Esophagus muscularis mucosa (tissue), 4 donors: Measurements from ENCODE around the gene PTPRK.

Source experiments
- CTCF ChIP-seq, 3 experiments: fragments of 200-600 bp in 2 of 3; fragments of 450-650 bp in 1 of 3; sonication (generic) in 2 of 3; IDR thresholded peaks; one replicate each; pipeline ENCODE4 v1.5.1; 2017 to 2019; ENCODE audit warnings: antibody characterized with exemption in 3 of 3, mild to moderate bottlenecking in 2 of 3, moderate library complexity in 1 of 3
- EP300 ChIP-seq: sonication (generic); formaldehyde crosslinking; IDR thresholded peaks from one replicate; pipeline ENCODE4 v1.6.1; 2017; ENCODE audit warnings: antibody characterized with exemption
- POLR2A ChIP-seq: fragments of 450-650 bp; IDR thresholded peaks from one replicate; pipeline ENCODE4 v1.6.1; 2017; ENCODE audit warnings: antibody characterized with exemption, moderate library complexity, mild to moderate bottlenecking, low read depth

- TF ChIP-seq POLR2A (no peak), CTCF (IDR thresholded peaks at IDR 0.05) (peak in 2 of 3 experiments; percentile 7 to 38), EP300 (no peak)
Observed at GRCh38 chr6:128327890-128328289, 192.5 kb downstream of the PTPRK start.
